ENCODE results near the gene ARHGAP15.

The ARHGAP15 gene

GRCh38 chr2:143296089-143296488 is 166.9 kb downstream of the ARHGAP15 start:
- Histone ChIP-seq H3K9ac (ENCODE audit: low read depth, low read length, poor library complexity) (no peak overlapping the region), H3K9me3 (replicated peaks in 1 of 2; ENCODE audit: control insufficient read depth in 2 of 2, insufficient read depth in 1 of 2, low read depth in 1 of 2, low read length in 2 of 2) (no peaks in the 10 kb centered on the region), H3K27me3 (ENCODE audit: control insufficient read depth in 3 of 3, insufficient read depth in 3 of 3, low read depth in 1 of 3, low read length in 3 of 3) (no peaks in the 10 kb centered on the region), H2BK15ac (ENCODE audit: low read length) (no peak overlapping the region), H3K4ac (ENCODE audit: low read length) (no peak overlapping the region), H3K4me3 (ENCODE audit: low read length in 2 of 2) (no peak overlapping the region), H2BK5ac (ENCODE audit: low read length) (no peak overlapping the region), H3K4me2 (ENCODE audit: insufficient read depth, low read length, poor library complexity, severe bottlenecking) (no peak overlapping the region), H3K79me1 (ENCODE audit: low read depth, low read length) (no peaks in the 10 kb centered on the region), H3K18ac (ENCODE audit: low read length) (no peak overlapping the region), H2AK5ac (ENCODE audit: low read depth, low read length) (no peak overlapping the region), H3K27ac (replicated peaks; ENCODE audit: low read length) (no peak overlapping the region), H2AFZ (ENCODE audit: low read length) (peak overlapping the region; percentile 49), H4K91ac (ENCODE audit: low read depth, low read length, poor library complexity) (no peak overlapping the region), H2BK12ac (ENCODE audit: low read length) (no peak overlapping the region), H3K14ac (ENCODE audit: low read length) (no peak overlapping the region), H2BK120ac (ENCODE audit: low read depth, low read length) (no peak overlapping the region), H3K23ac (ENCODE audit: low read depth, low read length, poor library complexity) (no peak overlapping the region), H3K36me3 (replicated peaks in 1 of 2; ENCODE audit: control insufficient read depth in 2 of 2, insufficient read depth in 2 of 2, low read length in 2 of 2) (no peaks in the 10 kb centered on the region), H3K4me1 (ENCODE audit: control insufficient read depth in 2 of 2, insufficient read depth in 1 of 2, low read depth in 1 of 2, low read length in 2 of 2) (no peaks in the 10 kb centered on the region), H4K8ac (ENCODE audit: low read depth, low read length) (no peak overlapping the region)
- DNase-seq (ENCODE audit: low spot score), result no peak
- no CpG with 5 or more reads among the region's 3 CpGs for WGBS, 2 donors (ENCODE audit: extremely low coverage in 2 of 2, insufficient read length in 2 of 2, insufficient replicate concordance in 1 of 2)

GRCh38 chr2:143297182-143297581 is 168.0 kb downstream of the ARHGAP15 start:
- Histone ChIP-seq H2AFZ (ENCODE audit: low read length) (no peak overlapping the region), H3K79me1 (ENCODE audit: low read depth, low read length) (no peaks in the 10 kb centered on the region), H4K91ac (ENCODE audit: low read depth, low read length, poor library complexity) (no peak overlapping the region), H2BK120ac (ENCODE audit: low read depth, low read length) (no peak overlapping the region), H3K14ac (ENCODE audit: low read length) (no peak overlapping the region), H3K9me3 (replicated peaks in 1 of 2; ENCODE audit: control insufficient read depth in 2 of 2, insufficient read depth in 1 of 2, low read depth in 1 of 2, low read length in 2 of 2) (no peaks in the 10 kb centered on the region), H3K4me1 (ENCODE audit: control insufficient read depth in 2 of 2, insufficient read depth in 1 of 2, low read depth in 1 of 2, low read length in 2 of 2) (no peaks in the 10 kb centered on the region), H3K9ac (ENCODE audit: low read depth, low read length, poor library complexity) (no peak overlapping the region), H3K36me3 (replicated peaks in 1 of 2; ENCODE audit: control insufficient read depth in 2 of 2, insufficient read depth in 2 of 2, low read length in 2 of 2) (no peaks in the 10 kb centered on the region), H2BK15ac (ENCODE audit: low read length) (no peak overlapping the region), H3K23ac (ENCODE audit: low read depth, low read length, poor library complexity) (no peak overlapping the region), H2AK5ac (ENCODE audit: low read depth, low read length) (no peak overlapping the region), H3K27ac (replicated peaks; ENCODE audit: low read length) (no peak overlapping the region), H3K4ac (ENCODE audit: low read length) (no peak overlapping the region), H4K8ac (ENCODE audit: low read depth, low read length) (no peak overlapping the region), H3K4me2 (ENCODE audit: insufficient read depth, low read length, poor library complexity, severe bottlenecking) (no peak overlapping the region), H3K4me3 (ENCODE audit: low read length in 2 of 2) (no peak overlapping the region), H2BK12ac (ENCODE audit: low read length) (no peak overlapping the region), H2BK5ac (ENCODE audit: low read length) (no peak overlapping the region), H3K18ac (ENCODE audit: low read length) (no peak overlapping the region), H3K27me3 (ENCODE audit: control insufficient read depth in 3 of 3, insufficient read depth in 3 of 3, low read depth in 1 of 3, low read length in 3 of 3) (no peaks in the 10 kb centered on the region)
- DNase-seq (ENCODE audit: low spot score), result no peak

- Histone ChIP-seq H4K8ac (ENCODE audit: low read depth, low read length) (no peak overlapping the region), H3K27ac (replicated peaks; ENCODE audit: low read length) (no peak overlapping the region)
Measured at GRCh38 chr2:143300536-143300935, 171.3 kb downstream of the ARHGAP15 start.

GRCh38 chr2:143311426-143311825 is 182.2 kb downstream of the ARHGAP15 start:
- Histone ChIP-seq H2BK15ac (ENCODE audit: low read length) (no peak overlapping the region), H2BK12ac (ENCODE audit: low read length) (no peak overlapping the region), H2AFZ (ENCODE audit: low read length) (peak overlapping the region; percentile 84), H2BK120ac (ENCODE audit: low read depth, low read length) (no peak overlapping the region), H3K14ac (ENCODE audit: low read length) (no peak overlapping the region), H3K18ac (ENCODE audit: low read length) (no peak overlapping the region), H4K8ac (ENCODE audit: low read depth, low read length) (no peak overlapping the region), H2BK5ac (ENCODE audit: low read length) (no peak overlapping the region), H3K4me2 (ENCODE audit: insufficient read depth, low read length, poor library complexity, severe bottlenecking) (no peak overlapping the region), H3K27me3 (ENCODE audit: control insufficient read depth in 3 of 3, insufficient read depth in 3 of 3, low read depth in 1 of 3, low read length in 3 of 3) (no peaks in the 10 kb centered on the region), H3K23ac (ENCODE audit: low read depth, low read length, poor library complexity) (no peak overlapping the region), H3K27ac (replicated peaks; ENCODE audit: low read length) (no peak overlapping the region), H3K79me1 (ENCODE audit: low read depth, low read length) (no peaks in the 10 kb centered on the region), H2AK5ac (ENCODE audit: low read depth, low read length) (no peak overlapping the region), H3K9me3 (replicated peaks in 1 of 2; ENCODE audit: control insufficient read depth in 2 of 2, insufficient read depth in 1 of 2, low read depth in 1 of 2, low read length in 2 of 2) (no peaks in the 10 kb centered on the region), H3K9ac (ENCODE audit: low read depth, low read length, poor library complexity) (no peak overlapping the region), H3K4ac (ENCODE audit: low read length) (no peak overlapping the region), H3K36me3 (replicated peaks in 1 of 2; ENCODE audit: control insufficient read depth in 2 of 2, insufficient read depth in 2 of 2, low read length in 2 of 2) (no peaks in the 10 kb centered on the region), H4K91ac (ENCODE audit: low read depth, low read length, poor library complexity) (no peak overlapping the region), H3K4me1 (ENCODE audit: control insufficient read depth in 2 of 2, insufficient read depth in 1 of 2, low read depth in 1 of 2, low read length in 2 of 2) (no peaks in the 10 kb centered on the region), H3K4me3 (ENCODE audit: low read length in 2 of 2) (no peak overlapping the region)
- DNase-seq (ENCODE audit: low spot score), result no peak
- no CpG with 5 or more reads among the region's 2 CpGs for WGBS, 2 donors (ENCODE audit: extremely low coverage in 2 of 2, insufficient read length in 2 of 2, insufficient replicate concordance in 1 of 2)

More at GRCh38 chr2:143300536-143300935, 171.3 kb downstream of the ARHGAP15 start:
- Histone ChIP-seq H3K14ac (ENCODE audit: low read length) (no peak overlapping the region), H3K79me1 (ENCODE audit: low read depth, low read length) (no peaks in the 10 kb centered on the region), H2BK120ac (ENCODE audit: low read depth, low read length) (no peak overlapping the region), H2AFZ (ENCODE audit: low read length) (no peak overlapping the region), H2AK5ac (ENCODE audit: low read depth, low read length) (no peak overlapping the region), H3K36me3 (replicated peaks in 1 of 2; ENCODE audit: control insufficient read depth in 2 of 2, insufficient read depth in 2 of 2, low read length in 2 of 2) (no peaks in the 10 kb centered on the region), H3K9ac (ENCODE audit: low read depth, low read length, poor library complexity) (no peak overlapping the region), H3K27me3 (ENCODE audit: control insufficient read depth in 3 of 3, insufficient read depth in 3 of 3, low read depth in 1 of 3, low read length in 3 of 3) (no peaks in the 10 kb centered on the region), H3K23ac (ENCODE audit: low read depth, low read length, poor library complexity) (no peak overlapping the region), H3K4ac (ENCODE audit: low read length) (no peak overlapping the region), H3K9me3 (replicated peaks in 1 of 2; ENCODE audit: control insufficient read depth in 2 of 2, insufficient read depth in 1 of 2, low read depth in 1 of 2, low read length in 2 of 2) (no peaks in the 10 kb centered on the region), H3K18ac (ENCODE audit: low read length) (no peak overlapping the region), H3K4me2 (ENCODE audit: insufficient read depth, low read length, poor library complexity, severe bottlenecking) (no peak overlapping the region), H2BK12ac (ENCODE audit: low read length) (no peak overlapping the region), H3K4me1 (ENCODE audit: control insufficient read depth in 2 of 2, insufficient read depth in 1 of 2, low read depth in 1 of 2, low read length in 2 of 2) (no peaks in the 10 kb centered on the region), H2BK5ac (ENCODE audit: low read length) (no peak overlapping the region), H3K4me3 (ENCODE audit: low read length in 2 of 2) (no peak overlapping the region), H2BK15ac (ENCODE audit: low read length) (no peak overlapping the region), H4K91ac (ENCODE audit: low read depth, low read length, poor library complexity) (no peak overlapping the region)
- DNase-seq (ENCODE audit: low spot score), result no peak
